SIG-M5 (cell line): ENCODE data around the gene CHCHD10.

Experiments used
- DNase-seq: peaks from one replicate; lab custom pipeline; 2025; lab: John Stamatoyannopoulos, UW

CHCHD10 gene

GRCh38 chr22:23772649-23773473 is 5.1 kb upstream of the CHCHD10 start, which contains the start of gene MMP11:
Gene MMP11, plus strand, starts transcription at chr22:23772849. Its CDS starts 22 bp downstream, at chr22:23772871.
- no peak for DNase-seq

DNA sequence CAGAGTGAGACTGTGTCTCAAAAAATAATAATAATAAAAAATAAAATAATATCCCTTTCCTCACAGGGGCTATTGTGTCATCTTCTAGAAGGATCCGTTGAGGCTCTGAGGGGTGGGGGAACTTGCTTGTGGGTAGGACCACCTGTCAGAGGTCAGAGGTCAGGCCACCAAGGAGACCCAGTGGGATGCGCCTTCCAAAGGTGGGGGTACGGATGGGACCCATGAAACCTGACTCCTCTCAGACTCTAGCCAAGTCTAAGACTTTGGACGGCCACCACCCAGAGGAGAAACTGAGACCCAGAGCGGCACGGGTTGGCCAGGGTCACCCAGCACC is 4.5 kb upstream of the CHCHD10 start:
- no peak for DNase-seq

DNA sequence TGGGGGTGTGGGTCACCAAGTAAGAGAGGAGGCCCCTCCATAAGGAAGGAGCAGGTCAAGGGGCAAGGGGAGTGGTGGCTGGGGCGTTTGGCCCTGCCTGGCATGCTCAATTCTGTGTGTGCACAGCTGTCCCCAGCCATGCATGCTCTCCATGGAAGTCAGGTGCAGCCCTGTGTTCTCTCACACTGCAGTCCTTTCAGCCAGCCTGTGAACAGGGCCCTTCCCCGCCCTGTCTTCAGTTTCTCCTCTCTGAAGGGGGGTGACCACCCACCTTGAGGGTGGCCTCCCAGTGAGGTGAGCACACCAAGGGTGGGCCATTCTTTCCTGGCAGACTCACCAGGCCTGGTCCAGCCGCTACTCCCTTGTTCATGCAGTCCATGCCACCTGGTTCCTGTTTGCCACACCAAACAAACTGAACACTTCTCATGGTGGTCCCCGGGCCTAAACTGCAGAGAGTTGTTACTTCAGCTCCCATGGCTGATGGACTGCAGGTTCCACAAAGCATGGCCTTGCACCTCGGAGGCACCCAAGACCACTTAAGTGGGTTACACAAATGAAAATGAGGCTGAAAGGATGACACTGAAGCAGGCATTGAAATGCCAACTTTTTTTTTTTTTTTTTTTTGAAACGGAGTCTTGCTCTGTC is 1.7 kb upstream of the CHCHD10 start:
- no peak for DNase-seq

DNA sequence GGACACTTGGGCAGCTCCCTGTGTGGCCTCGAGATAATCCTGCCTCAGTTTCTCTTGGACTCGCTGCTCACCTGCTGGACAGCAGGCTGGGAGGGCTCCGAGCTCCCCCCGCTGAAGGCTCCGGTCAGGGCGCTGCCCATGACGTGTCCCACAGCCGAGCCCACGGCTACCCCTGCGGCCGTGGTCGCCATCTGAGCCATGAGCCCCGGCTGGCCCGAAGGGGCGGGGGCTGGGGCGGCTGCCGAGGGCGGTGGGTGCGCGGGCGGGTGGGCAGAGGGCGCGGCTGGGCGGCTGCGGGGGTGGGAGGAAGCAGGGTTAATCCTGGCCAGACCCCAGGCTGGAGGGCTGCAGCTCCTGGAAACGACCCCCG is 484 bp downstream of the CHCHD10 start:
- DNase-seq, result no peak

DNA sequence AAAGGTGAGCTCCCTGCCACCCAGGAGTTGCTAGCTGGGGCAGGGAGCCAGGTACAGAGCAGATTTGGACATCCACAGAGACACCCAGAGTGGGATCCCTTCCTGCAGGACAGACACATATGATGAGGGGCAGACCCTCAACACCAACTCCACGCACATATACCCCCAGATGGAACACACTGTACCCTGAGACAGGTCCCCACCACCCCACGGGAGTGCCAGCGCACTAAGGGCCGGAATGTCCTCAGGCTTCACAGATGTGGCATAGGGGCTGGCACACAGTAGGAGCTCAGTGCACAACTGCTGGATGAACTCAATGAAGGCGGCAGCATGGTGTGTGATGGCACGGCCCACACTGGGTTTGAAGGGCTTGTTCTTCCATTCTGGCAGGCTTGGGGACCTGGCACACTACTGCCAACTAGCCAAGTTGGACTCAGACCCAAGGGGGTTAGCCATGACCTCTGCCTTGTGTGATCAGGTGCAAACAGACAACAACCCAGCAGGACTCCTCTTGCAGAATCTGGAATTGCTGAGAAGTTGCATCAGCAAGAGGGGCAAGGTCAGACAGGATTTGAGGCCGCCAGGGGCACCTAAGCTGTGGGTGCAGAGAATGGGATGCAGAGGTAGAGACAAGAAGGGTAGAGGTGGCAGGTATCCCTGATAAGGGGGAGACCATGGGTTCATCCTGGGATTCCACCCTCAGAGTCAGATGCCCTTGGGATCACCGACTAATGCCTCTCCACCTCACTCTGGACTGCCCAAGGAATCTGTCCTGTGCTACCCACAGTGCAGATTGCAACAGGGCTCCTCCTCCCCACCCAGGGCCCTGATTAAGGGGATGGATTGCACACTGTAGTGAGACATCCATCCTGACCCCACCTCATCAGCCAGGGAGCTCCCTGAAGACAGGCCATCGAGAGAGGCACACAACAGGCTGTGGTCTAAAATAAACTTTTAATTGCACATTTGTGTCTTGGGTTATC is 2.6 kb downstream of the CHCHD10 start:
- DNase-seq, result no peak

- DNase-seq, result no peak
These were observed 3.8 kb downstream of the CHCHD10 start for GRCh38 chr22:23763954-23764353.

DNA sequence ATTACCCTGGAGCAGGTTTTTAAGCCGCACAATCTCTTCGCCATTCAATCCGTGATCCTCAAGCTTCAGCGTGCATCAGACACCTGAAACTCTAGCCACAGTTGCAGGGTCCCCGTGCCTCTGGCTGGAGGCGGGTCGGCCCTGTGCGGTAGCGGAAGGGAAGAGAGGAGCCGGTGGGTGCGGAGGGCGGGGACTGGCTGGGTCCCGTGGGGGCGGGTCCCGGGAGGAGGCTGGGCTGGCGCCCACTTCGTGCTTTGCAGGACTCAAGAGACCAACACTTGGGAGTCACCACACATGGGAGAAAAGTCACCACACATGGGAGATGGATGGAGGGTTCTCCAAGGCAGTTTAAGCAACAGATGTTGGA is 4.2 kb downstream of the CHCHD10 start:
- no peak for DNase-seq

DNA sequence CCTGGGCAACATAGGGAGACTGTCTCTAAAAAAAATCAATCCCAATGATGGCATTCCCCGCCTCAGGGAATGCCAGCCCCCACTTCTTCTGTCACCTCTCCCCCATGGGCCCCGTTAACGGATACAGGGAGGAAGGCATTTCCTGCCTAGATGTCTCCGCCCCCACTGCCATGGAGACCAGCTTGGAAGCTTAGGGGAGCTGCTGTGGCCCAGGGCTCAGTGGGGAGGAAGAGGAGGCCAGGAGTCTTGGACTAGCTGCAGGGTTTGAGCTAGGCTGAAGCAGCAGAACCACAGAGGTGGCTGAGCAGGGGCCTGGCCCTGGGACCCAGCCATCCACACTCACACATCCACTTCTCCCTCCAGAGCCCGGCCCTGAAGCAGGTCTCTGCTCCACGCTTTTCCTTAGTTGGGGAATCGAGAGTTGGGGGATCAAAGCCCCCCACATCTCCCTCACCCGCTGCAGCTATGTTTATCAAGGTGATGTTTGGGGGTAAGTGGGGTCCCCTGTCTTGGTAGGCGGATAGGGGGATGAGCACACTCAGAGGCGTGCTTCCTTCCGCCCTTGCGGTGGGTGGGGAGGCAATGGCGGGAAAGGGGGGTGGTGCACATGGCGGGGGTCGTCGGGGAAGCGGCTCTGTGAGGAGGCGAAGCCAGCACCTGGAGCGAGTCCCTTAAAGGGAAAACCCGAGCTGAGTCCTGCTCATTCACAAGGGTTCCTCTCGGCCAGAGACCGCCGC is 4.8 kb downstream of the CHCHD10 start, which contains the start of gene C22orf15:
Gene C22orf15 (plus strand): TSS at position 149 of the 737 bp plus-strand sequence. CDS start 317 bp downstream, at position 466.
- DNase-seq, result no peak

DNA sequence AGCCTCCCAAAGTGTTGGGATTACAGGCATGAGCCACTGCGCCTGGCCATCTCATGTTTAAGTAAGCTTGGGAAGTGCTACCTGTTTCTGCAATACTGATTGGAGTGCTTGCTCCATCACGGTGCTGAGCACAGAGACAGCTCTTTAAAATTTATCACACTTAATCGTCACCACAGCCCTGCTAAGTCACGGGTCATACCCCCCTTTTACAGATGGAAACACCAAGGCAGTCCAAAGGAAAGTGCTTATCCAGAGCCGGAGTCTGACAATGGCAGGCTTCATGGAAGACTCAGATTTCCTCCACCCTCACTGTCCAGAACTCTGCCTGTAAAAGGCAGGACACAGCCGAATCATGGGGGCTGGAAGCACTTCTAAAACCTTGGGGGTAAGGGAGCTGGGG is 7.7 kb downstream of the CHCHD10 start:
- DNase-seq, result no peak

- no peak for DNase-seq
These were observed 8.2 kb downstream of the CHCHD10 start for GRCh38 chr22:23759566-23759965.

GRCh38 chr22:23756891-23757290 is 10.9 kb downstream of the CHCHD10 start:
- no peak for DNase-seq

- DNase-seq, result no peak
These were observed 12.1 kb downstream of the CHCHD10 start for GRCh38 chr22:23755711-23756110.

DNA sequence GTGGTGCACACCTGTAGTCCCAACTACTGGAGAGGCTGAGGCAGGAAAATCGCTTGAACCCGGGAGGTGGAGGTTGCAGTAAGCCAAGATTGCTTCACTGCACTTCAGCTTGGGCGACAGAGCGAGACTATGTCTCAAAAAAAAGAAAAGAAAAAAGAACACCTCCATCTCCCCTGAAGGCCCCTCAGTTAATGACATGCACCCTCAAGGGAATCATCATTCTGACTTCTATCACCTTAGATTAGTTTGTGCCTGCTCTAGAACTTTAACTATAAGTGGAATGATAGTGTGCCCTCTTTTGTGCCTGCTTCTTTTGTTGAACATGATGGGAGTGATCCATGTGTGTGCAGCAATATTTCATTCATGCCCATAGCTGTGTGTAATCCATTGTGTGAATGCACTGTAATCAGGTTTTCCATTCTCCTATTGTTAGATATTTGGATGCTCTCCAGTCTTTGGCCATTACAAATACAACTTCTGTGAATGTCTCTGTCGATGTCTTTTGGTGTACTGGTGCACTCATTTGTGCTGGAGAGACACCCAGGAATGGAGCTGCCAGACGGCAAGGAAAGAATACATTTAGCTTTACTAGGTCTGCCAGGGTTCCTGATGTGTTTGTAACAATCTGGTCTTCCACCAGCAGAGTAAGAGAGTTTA is 12.7 kb downstream of the CHCHD10 start:
- no peak for DNase-seq

DNA sequence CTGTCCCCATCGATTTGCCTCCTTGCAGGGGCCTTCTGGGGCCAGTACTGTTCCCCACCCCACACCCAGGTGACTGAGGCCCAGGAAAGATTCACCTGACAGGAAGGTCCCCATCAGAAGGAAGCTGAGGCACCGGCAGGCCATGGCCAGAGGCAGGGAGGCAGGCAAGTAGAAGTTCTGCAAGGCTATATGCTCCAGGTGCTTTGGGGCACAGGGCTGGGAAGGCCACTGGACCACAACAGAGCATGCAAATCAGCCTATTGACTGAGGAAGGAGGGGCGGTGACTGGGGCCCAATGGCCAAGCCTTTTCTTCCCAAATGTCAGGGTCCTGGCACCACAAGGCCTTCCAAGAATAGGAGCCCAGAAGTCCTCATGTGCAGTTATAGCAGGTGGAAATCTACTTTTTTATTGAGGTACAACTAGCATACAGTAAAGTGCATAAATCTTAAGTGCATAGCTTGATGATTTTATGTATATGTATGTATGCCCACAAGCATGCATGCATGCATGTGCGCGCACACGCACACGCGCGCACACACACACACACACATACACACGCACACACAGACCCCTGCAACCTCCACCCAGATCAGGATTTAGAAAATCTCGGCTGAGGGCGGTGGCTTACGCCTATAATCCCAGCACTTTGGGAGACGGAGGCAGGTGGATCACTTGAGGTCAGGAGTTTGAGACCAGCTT is 13.4 kb downstream of the CHCHD10 start, which contains the start of gene VPREB3:
Gene VPREB3 (minus strand): TSS at position 206 of the 700 bp plus-strand sequence. CDS start 62 bp downstream, at position 144.
- no peak for DNase-seq

DNA sequence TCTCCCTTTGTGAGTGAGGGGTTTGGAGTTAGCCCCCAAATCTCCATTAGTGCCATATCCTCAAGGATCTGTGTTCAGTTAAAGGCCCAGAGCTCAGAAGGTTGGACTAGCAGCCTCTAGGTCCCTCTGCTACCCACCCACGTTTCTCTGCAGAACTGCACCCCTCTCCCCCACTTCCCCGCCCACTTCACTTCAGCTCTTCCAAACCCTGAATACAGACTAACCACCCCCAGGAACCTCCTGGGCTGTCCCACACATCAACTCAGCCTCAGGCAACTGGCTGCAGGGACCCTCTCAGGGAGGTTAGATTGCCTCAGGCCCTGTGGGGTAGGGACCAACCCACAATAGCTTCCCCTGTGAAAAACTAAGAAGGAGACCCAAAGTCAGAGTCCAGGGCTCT is 14.4 kb downstream of the CHCHD10 start:
- DNase-seq, result no peak

- no peak for DNase-seq
These were observed 15.0 kb downstream of the CHCHD10 start for GRCh38 chr22:23752750-23753149.

DNA sequence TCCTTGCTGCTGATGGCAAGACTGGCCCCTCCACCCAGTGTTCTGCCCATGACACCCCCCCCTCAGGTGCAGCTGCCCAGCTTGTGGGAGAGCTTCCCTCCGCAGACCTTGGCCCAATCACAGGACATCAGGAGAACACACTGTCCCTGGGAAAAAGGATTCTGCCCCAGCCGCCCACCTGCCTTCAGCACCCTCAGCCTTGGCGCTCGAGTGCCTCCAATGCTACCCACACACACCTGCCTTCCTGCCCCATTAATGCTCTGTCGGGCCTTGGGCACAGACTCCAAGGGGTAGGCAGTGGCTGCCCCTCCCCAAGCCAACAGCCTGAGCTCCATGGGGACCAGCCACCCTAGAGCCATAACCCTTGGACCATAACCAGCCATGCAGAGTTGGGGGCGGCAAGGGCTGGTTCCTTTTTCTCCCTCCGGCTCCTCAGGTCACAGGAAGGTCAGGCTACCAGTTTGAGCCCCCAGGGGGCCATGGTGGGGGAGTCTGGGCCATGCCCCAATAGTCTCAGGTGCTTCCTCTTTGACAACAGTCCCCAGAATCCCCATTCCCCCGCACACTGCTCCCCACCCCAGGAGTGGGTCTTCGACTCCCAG is 15.6 kb downstream of the CHCHD10 start:
- no peak for DNase-seq

DNA sequence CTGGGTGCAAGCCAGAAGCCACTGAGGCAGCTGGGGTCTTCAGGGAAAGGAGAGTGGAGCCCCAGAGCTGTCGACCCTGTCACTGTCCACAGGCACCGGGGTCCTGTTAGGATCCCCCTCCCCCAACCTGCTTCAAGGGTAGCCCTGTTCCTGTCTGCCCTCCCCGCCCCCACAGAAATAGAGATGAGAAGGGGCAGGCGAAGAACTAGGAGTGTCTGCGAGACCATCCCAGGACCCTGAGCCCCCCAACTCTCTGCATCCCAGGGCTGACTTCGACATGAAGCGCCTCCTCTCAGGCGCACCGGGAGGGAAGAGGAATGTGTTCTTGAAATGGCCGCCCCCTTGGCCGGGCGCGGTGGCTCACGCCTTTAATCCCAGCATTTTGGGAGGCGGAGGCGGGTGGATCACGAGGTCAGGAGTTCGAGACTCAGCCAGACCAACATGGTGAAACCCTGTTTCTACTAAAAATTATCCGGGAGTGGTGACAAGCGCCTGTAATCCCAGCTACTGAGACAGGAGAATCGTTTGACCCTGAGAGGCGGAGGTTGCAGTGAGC is 16.3 kb downstream of the CHCHD10 start:
- no peak for DNase-seq

- no peak for DNase-seq
These were observed 16.9 kb downstream of the CHCHD10 start, which contains the start of gene ZNF70 for GRCh38 chr22:23750714-23751440. Gene ZNF70, minus strand, starts transcription at chr22:23751112. Its CDS starts 5,972 bp downstream, at chr22:23745140.
